SK-N-MC (cell line): ENCODE data around the gene SLC38A1.

ENCODE experiments used
- DNase-seq: peaks from one replicate; pipeline ENCODE4 v3.0.0-alpha.2; 2011; ENCODE audit warnings: low read depth, low spot score
- H3K27ac ChIP-seq: fragments of 200-600 bp; sonication (generic); 2 replicates; pipeline ENCODE4 v1.5.1; 2016; ENCODE audit warnings: mixed run types
- H3K36me3 ChIP-seq: fragments of 200-600 bp; sonication (generic); 2 replicates; pipeline ENCODE4 v1.6.1; 2017; ENCODE audit warnings: antibody characterized with exemption, low read length, mixed read lengths; ENCODE audit not compliant: insufficient read depth
- H3K4me3 ChIP-seq: fragments of 200-600 bp; sonication (generic); 2 replicates; pipeline ENCODE4 v1.5.1; 2016
- H3K9ac ChIP-seq: fragments of 200-600 bp; sonication (generic); 2 replicates; pipeline ENCODE4 v1.8.0; 2017; ENCODE audit warnings: mixed run types, mixed read lengths; ENCODE audit not compliant: insufficient read length
- H3K9me3 ChIP-seq: fragments of 200-600 bp; sonication (generic); 2 replicates; pipeline ENCODE4 v1.6.1; 2017; ENCODE audit warnings: low read depth, mild to moderate bottlenecking, antibody characterized with exemption, low read length, moderate library complexity, mixed read lengths
- EZH2 ChIP-seq: fragments of 200-600 bp; sonication (generic); IDR thresholded peaks from one replicate; pipeline ENCODE4 v1.6.1; 2017; ENCODE audit warnings: antibody characterized with exemption
- FOXP2 ChIP-seq: optimal IDR thresholded peaks from 2 replicates; pipeline ENCODE3; 2011; ENCODE audit warnings: mild to moderate bottlenecking, moderate library complexity; ENCODE audit not compliant: insufficient read depth; ENCODE audit errors: extremely low read length, control extremely low read depth
- POLR2AphosphoS5 ChIP-seq: IDR thresholded peaks from 2 replicates; pipeline ENCODE4 v1.6.1; 2012; ENCODE audit warnings: mild to moderate bottlenecking, low read depth, low read length, borderline replicate concordance

The SLC38A1 gene

DNA sequence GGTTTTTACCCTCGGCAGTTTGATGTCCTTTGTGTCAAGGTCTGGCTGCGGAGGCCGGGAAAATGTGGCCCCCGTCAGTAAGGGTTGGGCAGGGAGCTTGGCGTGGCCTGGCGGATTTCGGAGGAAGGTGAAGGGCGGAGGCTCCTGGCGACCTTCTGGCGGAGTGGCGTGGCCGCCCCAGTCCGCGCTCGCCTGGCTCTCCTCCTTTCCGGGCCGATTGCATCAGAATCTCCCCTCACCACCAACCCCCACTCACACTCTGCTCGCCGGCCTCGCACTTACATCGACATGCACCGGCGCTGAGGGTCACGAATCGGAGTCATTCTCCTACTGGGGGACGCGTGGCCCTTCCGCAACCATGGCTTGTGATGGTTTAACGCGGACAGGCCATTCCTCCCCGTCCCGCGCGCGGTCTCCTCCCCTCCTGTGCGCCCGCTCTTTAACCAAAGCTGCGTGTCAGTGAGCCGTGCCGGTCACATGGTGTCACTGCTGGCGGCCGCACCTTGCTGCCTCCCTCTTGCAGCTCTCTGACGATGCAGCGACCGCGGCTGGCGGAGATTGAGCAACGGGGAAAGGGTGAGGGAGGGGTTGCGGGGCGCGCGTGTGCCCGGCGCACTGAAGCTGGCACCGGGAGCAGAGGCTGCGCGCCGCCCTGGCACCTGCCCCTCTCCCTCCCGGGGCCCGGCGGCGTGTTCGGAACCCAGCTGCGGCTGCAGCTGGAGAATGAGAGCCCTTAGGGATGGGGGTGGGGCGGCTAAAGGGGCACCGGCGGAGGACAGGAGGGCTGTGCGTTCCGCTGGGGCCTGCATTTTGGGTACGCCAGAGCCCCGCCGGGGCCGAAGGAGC is at the start of gene SLC38A1:
Gene SLC38A1, minus strand, starts transcription at position 461 of the 846 bp plus-strand sequence. CDS start 29,243 bp downstream, outside the sequence.
- Histone ChIP-seq H3K36me3 (peaks cover 4% of the 10 kb centered on the region; the same call in 1 of the 2 replicates), H3K9me3 (no peaks in the 10 kb centered on the region), H3K9ac (peak within 1 kb of the TSS; percentile 96), H3K4me3 (peak within 1 kb of the TSS; percentile 91), H3K27ac (peak within 1 kb of the TSS; percentile 75)
- DNase-seq = no peak
- TF ChIP-seq FOXP2 = peak; percentile 69
- no peak for TF ChIP-seq EZH2
- peak; percentile 77 for TF ChIP-seq POLR2AphosphoS5

DNA sequence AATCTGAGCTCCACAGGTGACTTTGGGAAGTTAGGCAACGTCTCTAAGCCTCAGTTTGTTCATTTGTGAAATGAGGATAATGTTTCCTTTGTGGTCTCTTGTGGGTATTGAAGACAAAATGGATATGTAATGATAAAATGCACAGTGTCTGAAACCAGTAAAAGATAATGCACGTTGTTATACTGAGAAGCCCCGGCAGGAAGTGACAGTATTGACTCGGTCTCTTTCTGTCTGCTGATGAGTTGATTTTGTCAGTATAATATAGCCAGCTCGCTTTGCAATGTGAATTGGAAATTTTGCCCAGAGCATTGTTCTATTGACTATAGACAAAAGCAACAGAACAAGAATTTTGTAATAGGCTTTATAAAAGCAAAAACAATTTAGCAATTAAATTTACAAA is 49.2 kb upstream of the SLC38A1 start:
- Histone ChIP-seq H3K4me3 (no peak overlapping the region), H3K27ac (no peak overlapping the region), H3K36me3 (no peaks in the 10 kb centered on the region), H3K9ac (no peak overlapping the region), H3K9me3 (no peaks in the 10 kb centered on the region; the same call in 1 of the 2 replicates)
- TF ChIP-seq POLR2AphosphoS5 (no peak), FOXP2 (no peak), EZH2 (no peak)
- no peak for DNase-seq

DNA sequence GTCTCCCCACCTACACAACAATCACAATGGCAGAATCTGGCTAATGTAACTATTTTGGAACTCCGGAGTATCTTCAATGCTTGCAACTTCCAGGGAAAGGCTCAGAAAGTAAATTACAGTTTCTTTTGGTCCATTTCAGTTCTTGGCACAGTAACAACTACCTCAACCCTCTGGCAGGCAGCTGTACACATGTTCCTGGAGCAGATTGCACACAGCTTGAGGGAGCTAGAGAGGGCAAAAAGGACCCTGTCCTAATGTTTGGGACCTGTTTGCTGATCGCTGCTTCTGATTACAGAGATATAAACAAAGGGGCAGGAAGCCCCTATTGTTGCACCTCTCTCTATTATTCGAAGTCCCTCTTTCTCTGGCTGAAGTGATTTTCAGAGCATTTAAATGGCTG is 35.2 kb upstream of the SLC38A1 start:
- Histone ChIP-seq H3K36me3 (no peaks in the 10 kb centered on the region), H3K27ac (no peak overlapping the region), H3K9ac (no peak overlapping the region), H3K4me3 (no peak overlapping the region), H3K9me3 (peaks cover 8% of the 10 kb centered on the region; the same call in 1 of the 2 replicates)
- TF ChIP-seq FOXP2 (no peak), POLR2AphosphoS5 (no peak), EZH2 (no peak)
- no peak for DNase-seq

DNA sequence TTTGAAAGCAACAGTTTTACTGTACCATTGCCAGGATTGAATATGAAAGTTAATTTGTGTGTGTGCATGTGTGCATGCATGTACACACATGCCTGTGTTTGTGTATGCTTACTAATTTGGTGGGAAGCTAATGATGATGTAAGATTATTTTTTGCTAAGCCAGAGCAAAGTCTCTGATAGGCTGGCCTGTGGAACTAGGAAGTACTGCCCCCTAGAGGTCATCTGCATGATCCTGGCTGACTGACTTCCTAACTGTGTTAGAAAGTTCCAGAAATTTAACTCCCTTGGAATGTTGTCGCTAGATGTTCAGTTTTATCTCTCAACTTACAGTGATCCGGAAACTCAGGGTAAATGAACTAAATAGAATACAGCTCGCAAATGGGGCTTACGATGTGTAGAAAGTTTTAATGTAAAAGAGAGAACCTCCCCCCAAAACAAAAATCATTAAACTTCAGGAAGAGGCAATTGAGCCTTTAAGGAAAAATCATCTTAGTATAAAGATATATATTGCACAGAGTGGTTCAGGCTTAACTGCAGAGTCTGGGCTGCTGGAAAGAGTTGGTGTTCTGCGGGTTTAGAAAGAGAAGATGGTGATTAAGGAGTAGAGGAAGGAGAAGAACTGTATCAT is 34.3 kb upstream of the SLC38A1 start:
- no peak for TF ChIP-seq POLR2AphosphoS5
- no peak for TF ChIP-seq EZH2
- Histone ChIP-seq H3K27ac (no peak overlapping the region), H3K9ac (no peak overlapping the region), H3K4me3 (no peak overlapping the region), H3K9me3 (peaks cover 8% of the 10 kb centered on the region; the same call in 1 of the 2 replicates), H3K36me3 (no peaks in the 10 kb centered on the region)
- DNase-seq = no peak

DNA sequence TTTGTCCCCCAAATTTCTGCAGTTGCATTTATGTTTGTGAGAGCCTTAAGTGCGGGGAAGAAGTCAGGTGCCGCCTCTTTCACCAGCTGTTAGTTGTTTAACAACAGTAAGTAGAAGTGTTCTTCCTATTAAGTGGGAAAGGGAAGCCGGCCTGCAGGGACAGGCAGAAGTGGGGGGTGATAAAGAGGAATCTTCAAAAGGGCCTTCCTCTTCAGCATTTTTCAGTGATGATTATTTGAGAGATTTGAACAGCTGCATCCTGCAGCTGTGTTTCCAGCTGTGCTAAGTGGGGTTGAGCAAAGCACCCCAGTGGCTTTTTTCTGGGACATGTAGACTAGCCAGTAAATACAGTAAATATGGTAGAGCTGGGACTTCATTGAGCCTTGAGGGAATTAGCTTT is 32.1 kb upstream of the SLC38A1 start:
- peak; percentile 28 for DNase-seq
- H3K4me3 ChIP-seq = peak overlapping the region; percentile 13
- H3K9ac ChIP-seq = no peak overlapping the region
- peak overlapping the region; percentile 29; the same call in 1 of the 2 replicates for H3K27ac ChIP-seq
- TF ChIP-seq POLR2AphosphoS5 = no peak
- no peak for TF ChIP-seq EZH2
- TF ChIP-seq FOXP2 = no peak
- H3K36me3 ChIP-seq = no peaks in the 10 kb centered on the region
- no peaks in the 10 kb centered on the region for H3K9me3 ChIP-seq

DNA sequence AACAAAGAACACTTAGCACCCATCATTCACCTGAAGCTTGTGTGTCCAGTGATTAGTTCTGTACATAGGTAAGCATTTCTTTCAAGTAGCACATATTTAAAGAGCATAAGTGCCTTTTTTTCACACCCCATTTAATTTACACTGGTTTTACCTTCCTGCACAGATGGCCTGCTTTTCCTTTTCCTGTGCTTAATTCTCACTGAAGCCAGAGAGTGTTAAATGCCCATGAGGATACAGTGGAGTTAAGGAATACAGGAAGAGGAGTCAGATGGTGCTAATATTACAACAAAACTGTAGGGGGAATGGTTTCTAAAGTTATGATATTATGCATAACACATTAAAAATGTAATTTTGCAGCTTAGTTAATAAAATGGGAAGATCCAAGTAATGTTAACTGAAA is 31.0 kb upstream of the SLC38A1 start:
- no peak overlapping the region for H3K4me3 ChIP-seq
- no peak for DNase-seq
- H3K9ac ChIP-seq = no peak overlapping the region
- no peaks in the 10 kb centered on the region for H3K36me3 ChIP-seq
- H3K27ac ChIP-seq = no peak overlapping the region
- no peaks in the 10 kb centered on the region for H3K9me3 ChIP-seq
- TF ChIP-seq EZH2 (no peak), FOXP2 (no peak), POLR2AphosphoS5 (no peak)

DNA sequence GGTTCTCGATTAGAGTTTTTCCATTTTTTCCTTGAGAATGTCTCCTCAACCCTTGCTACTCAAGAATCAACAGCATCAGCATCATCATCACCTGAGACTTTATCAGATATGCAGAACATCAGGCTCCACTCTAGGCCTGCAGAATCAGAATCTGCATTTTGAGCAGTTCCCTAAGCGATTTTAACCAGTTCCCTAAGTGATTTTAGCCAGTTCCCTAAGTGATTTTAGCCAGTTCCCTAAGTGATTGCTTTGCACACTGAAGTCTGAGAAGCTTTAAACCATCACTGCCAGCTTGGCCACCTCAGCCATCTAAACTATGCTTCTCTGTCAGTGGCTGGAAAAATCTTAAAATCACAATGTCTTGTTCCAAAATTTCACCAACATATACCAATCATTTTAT is 29.4 kb upstream of the SLC38A1 start:
- Histone ChIP-seq H3K9ac (no peak overlapping the region), H3K36me3 (no peaks in the 10 kb centered on the region), H3K27ac (no peak overlapping the region), H3K4me3 (no peak overlapping the region), H3K9me3 (no peaks in the 10 kb centered on the region)
- no peak for TF ChIP-seq EZH2
- TF ChIP-seq POLR2AphosphoS5 = no peak
- TF ChIP-seq FOXP2 = no peak
- no peak for DNase-seq

GRCh38 chr12:46296822-46297221 is 28.0 kb upstream of the SLC38A1 start:
- H3K4me3 ChIP-seq = no peak overlapping the region
- no peak for DNase-seq
- no peak overlapping the region for H3K27ac ChIP-seq
- TF ChIP-seq EZH2 (no peak), FOXP2 (no peak), POLR2AphosphoS5 (no peak)
- no peaks in the 10 kb centered on the region for H3K36me3 ChIP-seq
- no peaks in the 10 kb centered on the region for H3K9me3 ChIP-seq
- no peak overlapping the region for H3K9ac ChIP-seq
